Lung (tissue), 12 donors: ENCODE data around the gene BCORL1. TPM values are rescaled to one million over a fixed set of nuclear protein-coding genes. Genes with fewer than 3 reads are reported as not detected.

ENCODE experiments used
- ATAC-seq: fragments of 200-7000 bp; cut with Tn5 transposase; one replicate; pipeline ENCODE4 v1.9.1; 2020; ENCODE audit warnings: moderate number of reproducible peaks; ENCODE audit not compliant: insufficient read depth, low FRiP score
- DNase-seq, 3 donors: peaks; one replicate each; pipeline ENCODE4 v3.0.0-alpha.2; 2013 to 2017
- H3K27ac ChIP-seq, 2 donors: one replicate each; pipeline ENCODE4 v1.5.1; 2013; ENCODE audit warnings: mild to moderate bottlenecking in 2 of 2, moderate library complexity in 2 of 2, control low read depth in 1 of 2, inconsistent platforms in 1 of 2, low read depth in 1 of 2, low read length in 1 of 2
- H3K27me3 ChIP-seq, 3 donors: one replicate each; pipeline ENCODE4 v1.5.1; 2013; ENCODE audit warnings: low read length in 2 of 3; ENCODE audit not compliant: control insufficient read depth in 3 of 3, insufficient read depth in 3 of 3
- H3K36me3 ChIP-seq, 4 donors: one replicate each; pipeline ENCODE4 v1.5.1; 2013; ENCODE audit warnings: low read length in 4 of 4, mild to moderate bottlenecking in 1 of 4, moderate library complexity in 1 of 4; ENCODE audit not compliant: control insufficient read depth in 4 of 4, insufficient read depth in 4 of 4
- H3K4me1 ChIP-seq, 5 donors: one replicate each; pipeline ENCODE4 v1.5.1; 2013; ENCODE audit warnings: low read length in 5 of 5, mild to moderate bottlenecking in 2 of 5, moderate library complexity in 1 of 5; ENCODE audit not compliant: control insufficient read depth in 5 of 5, insufficient read depth in 5 of 5
- H3K4me3 ChIP-seq: one replicate; pipeline ENCODE4 v1.5.1; 2013; ENCODE audit warnings: mild to moderate bottlenecking, control low read depth, moderate library complexity
- H3K9ac ChIP-seq, 2 donors: one replicate each; pipeline ENCODE4 v1.5.1; 2013; ENCODE audit warnings: low read length in 2 of 2, control low read depth in 1 of 2; ENCODE audit not compliant: insufficient read depth in 1 of 2
- H3K9me3 ChIP-seq, 4 donors: one replicate each; pipeline ENCODE4 v1.5.1; 2013; ENCODE audit warnings: low read length in 3 of 4, mild to moderate bottlenecking in 1 of 4, moderate library complexity in 1 of 4; ENCODE audit not compliant: control insufficient read depth in 4 of 4, insufficient read depth in 3 of 4
- WGBS, 2 donors: extraction: QIAGEN DNeasy Blood & Tissue Kit; methylation state at CpG; one replicate each; pipeline ENCODE4 v1.1.7; 2013; 5-methylcytosine and 5-hydroxymethylcytosine counted together
- polyA plus RNA-seq, 2 donors: library from polyadenylated mRNA; stranded (reverse); fragments of 200-250 nt; gene quantifications; one replicate each; pipeline ENCODE4 v1.2.1, GENCODE V29; 2013
- total RNA-seq, 2 donors: library from RNA; depleted of rRNA in 1 of 2; stranded (reverse); fragments of >200 nt in 1 of 2; gene quantifications; one replicate each; pipeline ENCODE4 v1.2.1, GENCODE V29; 2014 to 2021
- TF ChIP-seq, protein P1 (sequence below): IDR thresholded peaks from 2 replicates; pipeline ENCODE4 v1.5.1; 2012; ENCODE audit warnings: mild to moderate bottlenecking; ENCODE audit errors: control extremely low read depth, extremely low read depth
- donor health status: control.
- donor health status: control.
- donor health status: Bipolar disorder and iron deficiency.
- donor health status: healthy.
- donor health status: DM: yes; HTN: yes; CAD: no.

BCORL1 gene
- total and polyA plus RNA-seq, 4 donors, result 2.3 to 11.8 (median 7.0) TPM

DNA sequence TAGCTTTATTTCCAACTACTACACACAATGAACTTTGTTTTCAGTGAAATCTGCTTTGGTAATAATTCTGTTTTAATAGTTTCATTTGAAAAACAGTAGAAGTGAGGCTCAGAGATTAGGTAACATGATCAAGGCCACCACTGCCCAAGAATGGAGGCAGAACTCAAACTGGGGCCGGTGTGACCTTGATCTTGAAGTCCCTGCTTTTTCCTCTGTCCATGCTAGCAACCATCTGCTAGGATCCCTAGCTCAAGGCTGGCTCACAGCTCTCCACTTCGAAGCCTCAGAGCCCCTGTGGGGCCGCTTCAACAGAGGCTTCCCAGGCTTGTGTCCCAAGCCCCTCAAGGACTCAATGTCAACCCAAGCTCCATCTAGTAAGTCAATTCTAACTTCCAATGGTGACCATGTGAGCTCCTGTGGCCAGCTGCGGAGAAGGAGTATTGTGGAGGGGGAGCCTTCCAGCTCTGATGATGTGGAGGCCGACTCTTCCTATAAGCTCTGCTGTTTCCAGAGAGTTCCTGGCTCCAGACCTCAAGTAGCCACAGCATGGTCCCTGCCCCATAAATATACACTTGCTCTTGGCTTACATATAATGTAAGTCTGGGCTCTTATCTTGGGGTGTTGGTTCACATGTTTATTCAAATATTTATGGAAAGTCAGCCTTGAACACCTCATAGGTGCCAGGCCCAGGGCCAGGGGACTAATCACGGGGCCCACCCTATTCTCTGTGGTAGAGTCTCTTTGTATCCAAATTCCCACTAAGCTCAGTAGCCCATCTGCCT lies 113.0 kb downstream of the BCORL1 start:
- WGBS, 2 donors, result 80 to 85% methylated on average over 6 of the region's 6 CpGs
- ATAC-seq (no peak), DNase-seq (no peak)
- Histone ChIP-seq H3K27ac (no peak overlapping the region), H3K4me1 (peaks cover 0 to 21% (median 6%) of the 10 kb centered on the region in 5 donors), H3K4me3 (no peak overlapping the region), H3K9me3 (no peaks in the 10 kb centered on the region), H3K9ac (no peak overlapping the region), H3K36me3 (no peaks in the 10 kb centered on the region), H3K27me3 (no peaks in the 10 kb centered on the region)
- TF ChIP-seq, protein P1, sequence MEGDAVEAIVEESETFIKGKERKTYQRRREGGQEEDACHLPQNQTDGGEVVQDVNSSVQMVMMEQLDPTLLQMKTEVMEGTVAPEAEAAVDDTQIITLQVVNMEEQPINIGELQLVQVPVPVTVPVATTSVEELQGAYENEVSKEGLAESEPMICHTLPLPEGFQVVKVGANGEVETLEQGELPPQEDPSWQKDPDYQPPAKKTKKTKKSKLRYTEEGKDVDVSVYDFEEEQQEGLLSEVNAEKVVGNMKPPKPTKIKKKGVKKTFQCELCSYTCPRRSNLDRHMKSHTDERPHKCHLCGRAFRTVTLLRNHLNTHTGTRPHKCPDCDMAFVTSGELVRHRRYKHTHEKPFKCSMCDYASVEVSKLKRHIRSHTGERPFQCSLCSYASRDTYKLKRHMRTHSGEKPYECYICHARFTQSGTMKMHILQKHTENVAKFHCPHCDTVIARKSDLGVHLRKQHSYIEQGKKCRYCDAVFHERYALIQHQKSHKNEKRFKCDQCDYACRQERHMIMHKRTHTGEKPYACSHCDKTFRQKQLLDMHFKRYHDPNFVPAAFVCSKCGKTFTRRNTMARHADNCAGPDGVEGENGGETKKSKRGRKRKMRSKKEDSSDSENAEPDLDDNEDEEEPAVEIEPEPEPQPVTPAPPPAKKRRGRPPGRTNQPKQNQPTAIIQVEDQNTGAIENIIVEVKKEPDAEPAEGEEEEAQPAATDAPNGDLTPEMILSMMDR, result no peak

DNA sequence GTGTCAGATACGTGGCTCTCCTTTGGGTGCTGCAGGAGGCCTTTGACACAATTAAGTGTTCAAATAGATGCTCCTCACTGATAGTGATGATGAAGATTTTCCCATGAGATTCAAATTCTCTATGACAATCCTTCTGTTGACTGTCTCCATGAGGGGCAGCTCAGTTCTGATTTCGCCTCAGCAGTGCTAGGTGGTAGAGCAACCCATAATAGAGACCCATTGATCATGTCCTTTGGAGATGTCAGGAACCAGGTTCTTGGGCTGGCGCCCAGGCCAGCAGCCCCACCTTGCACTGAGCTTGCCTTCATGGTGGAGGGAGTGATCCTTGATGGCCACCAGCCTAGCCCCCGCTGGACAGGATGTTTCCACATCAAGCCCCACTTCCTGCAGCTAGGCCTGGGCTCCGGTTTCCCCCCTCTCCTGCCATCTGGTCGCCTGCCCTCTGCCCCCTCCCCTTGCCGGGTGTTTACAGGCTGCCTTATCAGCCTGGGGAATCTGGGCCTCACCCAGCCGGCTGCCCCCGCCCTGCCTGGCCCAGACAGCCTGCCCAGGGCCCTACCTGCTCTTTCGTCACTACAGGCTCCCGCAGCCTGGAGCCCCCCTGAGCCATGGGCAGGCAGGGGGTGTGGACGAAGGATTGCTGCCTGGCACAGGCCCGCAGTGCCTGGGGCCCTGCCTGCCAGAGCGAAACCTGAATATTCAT lies 115.2 kb downstream of the BCORL1 start:
- ATAC-seq, result peak; percentile 64
- H3K9ac ChIP-seq, result no peak overlapping the region
- DNase-seq, result peak; percentile 32 to 66 (median 60)
- no peaks in the 10 kb centered on the region for H3K27me3 ChIP-seq
- peak overlapping the region in 1 of 2 donors; percentile 23 for H3K27ac ChIP-seq
- no peaks in the 10 kb centered on the region for H3K36me3 ChIP-seq
- WGBS, 2 donors, result 23 to 42% methylated on average over 11 to 14 of the region's 14 CpGs
- TF ChIP-seq, protein P1, result no peak
- peaks cover 0 to 16% (median 6%) of the 10 kb centered on the region in 5 donors for H3K4me1 ChIP-seq
- H3K4me3 ChIP-seq, result no peak overlapping the region
- no peaks in the 10 kb centered on the region for H3K9me3 ChIP-seq

DNA sequence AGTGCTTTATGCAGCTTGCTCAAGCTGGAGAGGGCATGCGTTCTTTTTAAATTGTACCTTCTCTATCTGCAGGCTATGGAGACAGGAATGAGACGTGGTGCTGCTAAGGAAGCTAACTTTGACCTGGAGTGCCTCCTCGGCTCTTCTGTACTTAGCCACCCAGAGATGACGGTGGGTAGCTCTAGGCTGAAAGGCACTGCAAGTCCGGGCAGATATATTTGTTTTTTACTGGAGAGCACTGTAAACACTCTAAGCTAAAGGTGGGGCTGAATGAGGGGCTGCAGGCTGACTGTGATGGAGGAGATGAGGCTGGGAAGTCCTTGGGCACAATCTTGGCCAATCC lies 115.7 kb downstream of the BCORL1 start:
- ATAC-seq (no peak), DNase-seq (no peak)
- Histone ChIP-seq H3K4me3 (no peak overlapping the region), H3K27ac (peak overlapping the region in 1 of 2 donors; percentile 23), H3K9me3 (no peaks in the 10 kb centered on the region), H3K27me3 (no peaks in the 10 kb centered on the region), H3K9ac (no peak overlapping the region), H3K4me1 (peaks cover 0 to 15% (median 6%) of the 10 kb centered on the region in 5 donors), H3K36me3 (no peaks in the 10 kb centered on the region)
- 34 to 45% methylated on average over 5 of the region's 5 CpGs for WGBS, 2 donors
- TF ChIP-seq, protein P1, result no peak
